Mucosa of rectum (tissue), 2 donors: ENCODE measurements around the gene HOXA4.

Experiments
- H3K27ac ChIP-seq, 2 donors: one replicate each; pipeline ENCODE4 v1.7.0; 2013; ENCODE audit warnings: inconsistent platforms in 2 of 2, low read depth in 2 of 2, low read length in 2 of 2
- H3K27me3 ChIP-seq, 2 donors: one replicate each; pipeline ENCODE4 v1.7.0; 2013; ENCODE audit warnings: low read length in 2 of 2; ENCODE audit not compliant: control insufficient read depth in 2 of 2, insufficient read depth in 2 of 2
- H3K36me3 ChIP-seq, 2 donors: one replicate each; pipeline ENCODE4 v1.7.0; 2013; ENCODE audit warnings: low read length in 2 of 2; ENCODE audit not compliant: control insufficient read depth in 2 of 2, insufficient read depth in 2 of 2
- H3K4me1 ChIP-seq, 2 donors: one replicate each; pipeline ENCODE4 v1.7.0; 2013; ENCODE audit warnings: low read length in 2 of 2, mild to moderate bottlenecking in 1 of 2; ENCODE audit not compliant: control insufficient read depth in 2 of 2, insufficient read depth in 2 of 2
- H3K4me3 ChIP-seq, 2 donors: one replicate each; pipeline ENCODE4 v1.7.0; 2013; ENCODE audit warnings: low read length in 2 of 2
- H3K9ac ChIP-seq, 2 donors: one replicate each; pipeline ENCODE4 v1.7.0; 2013; ENCODE audit warnings: low read length in 2 of 2, low read depth in 1 of 2, mild to moderate bottlenecking in 1 of 2
- H3K9me3 ChIP-seq, 2 donors: one replicate each; pipeline ENCODE4 v1.7.0; 2013; ENCODE audit warnings: low read length in 2 of 2; ENCODE audit not compliant: control insufficient read depth in 2 of 2
- donor health status: healthy.
- donor health status: Normal muscosa, but diverticular disease.

The HOXA4 gene

DNA sequence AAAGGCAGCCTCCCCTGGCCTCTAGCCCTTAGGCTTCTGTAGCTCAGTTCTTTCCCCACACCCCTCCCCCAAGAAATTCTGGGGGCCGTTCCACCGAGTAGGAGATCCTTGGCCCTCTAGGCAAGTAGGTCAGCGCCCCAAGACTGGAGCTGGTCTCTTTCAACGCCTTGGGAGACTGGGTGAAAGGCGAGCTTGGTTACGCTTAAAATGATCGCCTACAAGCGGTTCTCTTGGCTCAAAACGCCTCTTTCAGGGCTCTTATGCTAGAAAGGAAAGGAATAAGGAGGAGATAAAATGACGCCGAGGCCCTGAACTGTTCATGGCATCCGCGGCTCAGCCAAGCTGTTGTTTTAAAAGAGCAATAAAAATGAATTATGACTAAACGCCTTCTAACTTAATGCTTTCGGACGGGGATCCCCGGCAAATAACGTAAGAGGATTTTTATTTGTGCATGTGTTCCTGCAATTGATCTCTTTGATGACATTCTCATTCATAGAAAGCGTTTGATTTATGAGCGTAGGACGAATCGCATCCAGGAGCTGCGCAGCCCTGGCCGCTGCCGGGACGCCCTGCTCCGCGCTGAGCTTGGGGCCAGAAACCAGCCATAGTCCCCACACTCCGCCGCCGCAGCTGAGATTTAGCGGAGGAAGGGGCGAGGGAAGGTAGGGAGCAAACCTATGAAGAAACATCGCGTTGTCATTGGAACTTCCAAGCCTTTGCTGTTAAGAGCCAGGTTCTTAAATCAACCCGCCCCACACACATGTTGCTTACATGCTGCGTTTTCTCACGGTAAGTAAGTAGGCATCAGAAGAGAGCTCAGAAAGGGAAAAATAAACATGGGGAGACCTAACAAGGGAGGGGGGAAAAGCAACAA, 31.7 kb downstream of the HOXA4 start:
- H3K9ac ChIP-seq: peak overlapping the region; percentile 92 to 96
- H3K27me3 ChIP-seq: no peaks in the 10 kb centered on the region
- no peaks in the 10 kb centered on the region for H3K9me3 ChIP-seq
- peaks cover 0 to 6% of the 10 kb centered on the region in 2 donors for H3K36me3 ChIP-seq
- H3K4me3 ChIP-seq: peak overlapping the region; percentile 71 to 93
- peak overlapping the region; percentile 94 to 96 for H3K27ac ChIP-seq
- peaks cover 26 to 53% of the 10 kb centered on the region in 2 donors for H3K4me1 ChIP-seq

- peaks cover 0 to 6% of the 10 kb centered on the region in 2 donors for H3K36me3 ChIP-seq
- H3K9me3 ChIP-seq: no peaks in the 10 kb centered on the region
- peak overlapping the region; percentile 71 to 93 for H3K4me3 ChIP-seq
- H3K4me1 ChIP-seq: peaks cover 26 to 45% of the 10 kb centered on the region in 2 donors
- peak overlapping the region; percentile 92 to 96 for H3K9ac ChIP-seq
- H3K27me3 ChIP-seq: no peaks in the 10 kb centered on the region
- H3K27ac ChIP-seq: peak overlapping the region; percentile 94 to 96
Measured at GRCh38 chr7:27097686-27098577, 32.6 kb downstream of the HOXA4 start.

GRCh38 chr7:27096768-27097514, 33.6 kb downstream of the HOXA4 start:
- peaks cover 0 to 6% of the 10 kb centered on the region in 2 donors for H3K36me3 ChIP-seq
- H3K9me3 ChIP-seq: no peaks in the 10 kb centered on the region
- peak overlapping the region; percentile 71 to 93 for H3K4me3 ChIP-seq
- peaks cover 26 to 42% of the 10 kb centered on the region in 2 donors for H3K4me1 ChIP-seq
- H3K27me3 ChIP-seq: no peaks in the 10 kb centered on the region
- peak overlapping the region; percentile 94 to 96 for H3K27ac ChIP-seq
- H3K9ac ChIP-seq: peak overlapping the region; percentile 92 to 96

- H3K9ac ChIP-seq: peak within 1 kb of the TSS; percentile 92 to 96
- peaks cover 0 to 6% of the 10 kb centered on the region in 2 donors for H3K36me3 ChIP-seq
- peak within 1 kb of the TSS; percentile 94 to 96 for H3K27ac ChIP-seq
- peak within 1 kb of the TSS; percentile 71 to 93 for H3K4me3 ChIP-seq
- H3K9me3 ChIP-seq: no peaks in the 10 kb centered on the region
- no peaks in the 10 kb centered on the region for H3K27me3 ChIP-seq
- peaks cover 26 to 41% of the 10 kb centered on the region in 2 donors for H3K4me1 ChIP-seq
Measured at GRCh38 chr7:27095897-27096767, 34.4 kb downstream of the HOXA4 start, which contains the start of gene HOXA1. Gene HOXA1, minus strand, starts transcription at chr7:27096000. Its CDS starts 88 bp downstream, at chr7:27095912.

DNA sequence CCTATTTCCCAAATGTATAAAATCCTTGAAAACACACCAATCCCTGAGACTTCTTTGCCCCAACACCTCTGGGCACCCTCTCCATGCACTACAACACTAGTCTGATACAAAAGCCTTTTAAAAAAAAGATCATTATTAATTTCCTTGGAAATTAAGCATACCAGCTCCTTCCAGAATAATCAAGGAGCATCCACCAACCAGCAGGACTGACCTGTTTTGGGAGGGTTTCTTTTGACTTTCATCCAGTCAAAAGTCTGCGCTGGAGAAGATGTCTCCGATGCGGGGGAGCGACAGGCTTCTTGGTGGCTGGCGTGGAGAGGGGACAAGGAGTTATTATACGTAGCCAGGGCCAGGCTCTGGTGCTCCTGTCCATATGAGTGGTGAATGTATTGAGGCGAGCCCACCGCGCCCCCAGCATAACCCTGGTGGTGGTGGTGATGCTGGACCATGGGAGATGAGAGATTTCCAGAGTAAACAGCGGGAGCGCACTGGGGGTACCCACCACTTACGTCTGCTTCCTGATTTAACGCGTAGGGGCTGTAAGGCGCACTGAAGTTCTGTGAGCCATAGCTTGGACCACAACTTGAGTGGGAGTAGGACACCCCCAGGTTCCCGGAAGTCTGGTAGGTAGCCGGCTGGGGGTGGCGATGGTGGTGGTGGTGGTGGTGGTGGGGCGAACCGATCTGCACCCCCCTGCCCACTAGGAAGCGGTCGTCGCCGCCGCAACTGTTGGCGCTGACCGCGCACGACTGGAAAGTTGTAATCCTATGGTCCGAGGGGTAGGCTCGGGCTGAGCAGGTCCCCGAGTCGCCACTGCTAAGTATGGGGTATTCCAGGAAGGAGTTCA, 35.3 kb downstream of the HOXA4 start:
- Histone ChIP-seq H3K36me3 (peaks cover 0 to 6% of the 10 kb centered on the region in 2 donors), H3K27ac (peak overlapping the region; percentile 50 to 94), H3K9ac (peak overlapping the region; percentile 56 to 92), H3K27me3 (no peaks in the 10 kb centered on the region), H3K9me3 (no peaks in the 10 kb centered on the region), H3K4me3 (peak overlapping the region; percentile 71 to 93), H3K4me1 (peaks cover 24 to 34% of the 10 kb centered on the region in 2 donors)

DNA sequence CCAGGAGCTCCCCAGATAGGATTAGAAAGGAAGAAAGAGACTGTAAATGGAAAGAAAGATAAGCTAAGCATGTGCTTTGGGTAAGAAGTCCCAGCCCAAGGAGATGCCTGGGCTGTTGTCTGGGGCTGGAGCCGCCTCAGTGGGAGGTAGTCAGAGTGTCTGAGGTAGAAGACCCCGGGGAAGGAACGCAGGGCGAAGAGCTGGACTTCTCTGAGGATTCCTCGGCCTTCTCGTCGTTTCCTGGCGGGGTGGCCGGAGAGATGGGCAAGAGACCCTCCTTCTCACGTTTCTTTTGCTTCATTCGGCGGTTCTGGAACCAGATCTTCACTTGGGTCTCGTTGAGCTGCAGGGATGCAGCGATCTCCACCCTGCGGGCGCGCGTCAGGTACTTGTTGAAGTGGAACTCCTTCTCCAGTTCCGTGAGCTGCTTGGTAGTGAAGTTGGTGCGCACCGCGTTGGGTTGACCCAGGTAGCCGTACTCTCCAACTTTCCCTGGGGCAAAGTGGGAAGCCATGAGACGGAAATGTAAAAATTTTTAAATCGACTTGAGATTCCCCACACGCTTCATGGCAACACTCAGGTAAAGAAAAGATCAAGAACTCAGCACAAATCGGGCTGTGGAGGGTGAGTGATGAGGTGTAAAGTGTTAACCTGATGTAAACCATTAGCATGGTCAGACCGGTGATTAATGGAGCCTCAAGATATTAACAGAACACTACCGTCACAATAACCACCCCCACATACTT, 36.1 kb downstream of the HOXA4 start:
- peaks cover 22 to 28% of the 10 kb centered on the region in 2 donors for H3K4me1 ChIP-seq
- H3K4me3 ChIP-seq: peak overlapping the region in 1 of 2 donors; percentile 1
- no peaks in the 10 kb centered on the region for H3K9me3 ChIP-seq
- H3K9ac ChIP-seq: no peak overlapping the region
- no peaks in the 10 kb centered on the region for H3K27me3 ChIP-seq
- H3K27ac ChIP-seq: no peak overlapping the region
- H3K36me3 ChIP-seq: peaks cover 0 to 3% of the 10 kb centered on the region in 2 donors

DNA sequence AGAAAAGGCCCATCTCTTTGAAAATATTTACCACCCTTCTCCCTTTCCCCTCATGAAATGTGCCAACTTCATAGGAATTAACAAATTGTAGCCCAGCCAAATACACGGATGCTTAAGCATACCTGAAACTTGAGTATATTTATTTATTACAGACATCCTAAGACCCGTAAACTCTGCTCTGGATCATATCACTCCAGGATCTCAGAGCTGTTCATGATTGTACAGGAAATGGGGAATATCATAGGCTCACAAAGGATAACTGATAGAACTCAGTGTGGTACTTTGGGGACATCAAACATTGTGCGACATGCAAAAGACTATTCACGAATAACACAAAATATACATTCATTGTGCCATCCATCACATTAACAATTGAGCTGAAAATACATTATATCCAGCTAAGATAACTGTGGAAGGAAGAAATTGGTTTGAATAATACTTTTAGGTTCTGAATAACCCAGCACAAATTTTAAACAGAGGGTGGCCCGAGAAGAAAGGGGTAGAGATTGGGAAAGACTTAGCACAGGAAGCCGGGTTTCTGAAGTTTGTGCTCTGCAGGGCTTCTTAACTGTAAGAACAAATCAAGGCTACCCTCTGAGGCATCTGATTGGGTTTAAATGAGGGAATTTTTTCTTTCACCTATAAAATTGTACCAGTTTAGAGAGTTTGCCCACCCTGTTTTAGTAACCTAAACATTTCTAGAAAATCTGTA, 37.2 kb downstream of the HOXA4 start:
- Histone ChIP-seq H3K4me3 (no peak overlapping the region), H3K9me3 (no peaks in the 10 kb centered on the region), H3K9ac (no peak overlapping the region), H3K4me1 (peaks cover 19 to 20% of the 10 kb centered on the region in 2 donors), H3K36me3 (no peaks in the 10 kb centered on the region), H3K27me3 (peaks cover 0 to 5% of the 10 kb centered on the region in 2 donors), H3K27ac (no peak overlapping the region)

DNA sequence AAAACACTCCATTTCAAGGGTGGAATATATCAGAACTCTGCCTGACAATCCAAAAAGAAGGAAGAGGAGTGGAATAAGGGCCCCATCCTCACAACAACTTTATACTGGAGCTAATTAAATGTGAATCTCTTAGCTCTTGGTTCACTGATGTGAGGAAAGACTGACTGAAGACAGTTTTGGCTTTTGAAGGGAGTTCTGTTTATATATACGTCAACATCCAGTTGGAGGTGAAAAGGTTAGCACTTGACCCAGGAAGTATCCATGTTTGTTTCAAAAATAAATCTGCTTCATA, 37.8 kb downstream of the HOXA4 start:
- Histone ChIP-seq H3K4me1 (peaks cover 14 to 15% of the 10 kb centered on the region in 2 donors), H3K9me3 (no peaks in the 10 kb centered on the region), H3K27ac (no peak overlapping the region), H3K9ac (no peak overlapping the region), H3K4me3 (no peak overlapping the region), H3K27me3 (peaks cover 0 to 5% of the 10 kb centered on the region in 2 donors), H3K36me3 (no peaks in the 10 kb centered on the region)
